ENCODE results near the gene RNF19B.

DNA sequence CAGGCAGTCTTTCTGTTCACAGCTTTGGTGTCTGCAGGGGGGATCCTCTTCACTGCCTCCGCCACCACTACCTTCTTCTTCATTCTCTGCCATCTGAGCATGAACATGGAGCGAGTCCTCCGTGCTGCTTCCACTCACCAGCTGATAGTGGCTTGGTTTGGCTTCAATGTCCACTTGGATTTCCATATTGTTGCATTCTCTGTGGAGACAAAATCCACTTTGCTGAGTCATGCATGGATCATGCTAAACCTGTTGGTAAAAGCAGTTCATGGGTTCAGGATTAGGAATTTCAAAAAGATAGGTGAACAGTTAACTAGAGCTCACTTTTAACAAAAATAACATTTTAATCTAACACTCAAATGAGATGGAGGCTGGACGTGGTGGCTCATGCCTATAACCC is 27.5 kb downstream of the RNF19B start:
- TF ChIP-seq EZH2 (IDR thresholded peaks at IDR 0.05) (no peak), POLR2AphosphoS5 (IDR thresholded peaks at IDR 0.05; ENCODE audit: borderline replicate concordance, low read depth, low read length) (no peak)

Measured in SK-N-MC (cell line).